Inferior parietal cortex (tissue), 1 donor: Measurements from ENCODE around the gene LRRC74B.
"Not testable (repeated sequence)": the region's sequence is repeated elsewhere in the genome, so short reads cannot be mapped to it uniquely, and the experiment has no call there.

ENCODE experiments used
- DNase-seq: peaks from one replicate; pipeline ENCODE4 v3.0.0-alpha.2; 2016; ENCODE audit errors: extremely low spot score

Gene LRRC74B

DNA sequence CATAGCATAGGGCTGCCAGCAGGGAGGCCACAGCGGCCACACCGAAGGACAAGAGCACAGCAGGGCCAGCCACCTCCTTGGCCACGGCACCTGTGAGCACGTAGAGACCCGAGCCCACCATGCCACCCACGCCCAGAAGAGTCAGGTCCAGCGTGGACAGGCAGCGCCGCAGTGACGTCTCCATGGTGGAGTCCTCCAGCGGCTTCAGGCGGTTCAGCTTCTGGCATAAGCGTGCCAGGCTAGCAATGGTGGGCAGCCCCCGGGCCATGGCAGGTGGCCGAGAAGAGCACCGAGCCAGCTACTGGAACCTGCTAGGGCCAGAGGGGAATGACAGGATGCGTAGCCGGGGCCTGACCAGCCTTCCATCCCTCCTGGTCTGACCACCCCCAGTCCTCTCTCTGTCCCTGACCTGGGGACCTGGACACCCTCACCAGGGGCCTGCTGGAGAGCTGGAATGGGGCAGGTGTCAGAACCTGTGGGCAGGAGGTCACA, 14.2 kb upstream of the LRRC74B start:
- no peak for DNase-seq

DNA sequence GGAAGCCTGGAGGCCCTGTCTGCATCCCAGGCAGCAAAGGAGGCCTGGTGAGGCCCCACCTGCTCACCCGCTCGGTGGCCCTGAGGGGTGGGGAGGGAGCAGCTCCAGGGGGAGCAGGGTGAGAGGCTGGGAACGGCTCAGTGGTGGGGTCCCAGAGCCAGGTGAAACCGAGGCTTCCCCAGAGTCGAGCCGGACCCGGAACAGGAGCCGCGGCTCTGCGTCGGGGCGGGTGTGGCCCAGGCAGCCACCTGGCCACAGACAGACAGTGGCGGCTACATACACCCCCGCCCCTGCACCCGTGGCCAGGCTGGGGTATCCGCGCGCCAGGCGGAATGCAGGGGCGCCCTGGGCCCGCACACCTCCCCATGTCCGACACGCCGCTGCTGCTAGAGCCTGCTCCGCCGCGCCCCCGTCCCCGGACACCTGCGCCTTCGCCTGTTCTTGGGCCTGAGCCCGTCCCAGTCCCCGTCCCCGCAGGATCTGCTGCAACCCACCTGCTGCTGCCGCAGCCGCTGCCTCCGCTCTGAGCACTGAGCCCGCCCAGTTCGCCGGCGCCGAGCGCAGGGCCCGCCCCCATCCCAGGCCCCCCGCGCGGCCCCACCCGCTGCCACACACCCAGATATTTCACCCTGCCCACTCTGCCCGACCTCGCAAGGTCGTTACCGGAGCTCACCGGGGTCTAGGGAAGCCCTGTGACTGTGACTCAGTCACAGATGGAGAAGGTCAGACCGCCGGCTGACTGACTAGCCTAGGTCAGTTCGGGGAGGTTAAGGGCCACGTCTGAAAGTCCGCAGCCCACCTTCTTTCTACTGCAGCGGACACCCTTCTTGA, 13.5 kb upstream of the LRRC74B start, which contains the start of gene SLC7A4:
Gene SLC7A4 (minus strand): TSS at position 525 of the 831 bp plus-strand sequence. CDS start 749 bp downstream, outside the sequence.
- no peak for DNase-seq

GRCh38 chr22:21032868-21033688, 12.7 kb upstream of the LRRC74B start:
- no peak for DNase-seq

GRCh38 chr22:21033895-21034294, 11.9 kb upstream of the LRRC74B start:
- no peak for DNase-seq

DNA sequence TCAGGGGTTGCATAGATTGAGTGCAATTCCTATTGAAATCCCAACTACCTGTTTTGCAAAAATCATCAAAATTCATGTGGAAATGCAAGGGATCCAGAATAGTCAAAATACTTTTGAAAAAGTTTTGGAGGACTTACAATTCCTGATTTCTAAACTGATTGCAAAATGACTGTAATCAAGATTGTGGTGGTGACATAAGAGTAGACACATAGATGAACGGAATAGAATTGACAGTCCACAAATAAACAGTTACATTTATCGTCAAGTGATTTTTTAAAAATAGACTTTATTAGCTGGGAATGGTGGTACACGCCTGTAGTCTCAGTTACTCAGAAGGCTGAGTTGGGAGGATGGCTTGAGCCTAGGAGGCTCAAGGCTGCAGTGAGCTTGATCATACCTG, 10.8 kb upstream of the LRRC74B start:
- DNase-seq = no peak

DNA sequence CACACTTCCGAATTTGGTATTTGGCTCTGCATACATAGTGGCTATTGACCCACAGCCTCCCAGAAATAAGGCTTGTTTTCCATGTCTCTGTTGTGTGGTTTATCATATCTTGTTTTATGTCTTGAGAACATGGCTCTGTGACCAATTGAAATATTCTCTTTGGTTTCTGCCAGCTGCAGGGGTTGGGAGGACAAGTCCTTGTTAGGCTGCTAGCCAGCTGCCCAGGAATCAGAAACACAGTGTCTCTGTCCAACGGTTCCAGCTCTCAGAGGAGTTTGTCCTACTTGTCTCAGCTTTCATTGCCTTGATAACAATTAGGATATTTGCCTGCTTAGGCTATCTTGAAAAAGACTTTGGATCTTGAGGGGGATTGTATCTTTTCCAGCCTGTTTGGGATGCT, 7.3 kb upstream of the LRRC74B start:
- no peak for DNase-seq

DNA sequence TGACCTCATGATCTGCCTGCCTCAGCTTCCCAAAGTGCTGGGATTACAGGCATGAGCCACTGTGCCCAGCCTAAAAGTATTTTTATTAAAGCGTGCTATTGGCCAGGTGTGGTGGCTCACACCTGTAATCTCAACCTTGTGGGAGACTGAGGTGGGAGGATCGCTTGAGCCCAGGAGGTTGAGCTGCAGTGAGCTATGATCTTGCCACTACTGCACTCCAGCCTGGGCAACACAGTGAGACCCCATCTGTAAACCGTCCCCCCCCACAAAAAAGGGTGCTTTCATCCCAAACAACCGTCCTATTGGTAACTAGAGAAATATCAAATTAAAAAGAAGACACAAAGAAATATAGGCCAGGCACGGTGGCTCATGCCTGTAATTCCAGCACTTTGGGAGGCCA, 6.6 kb upstream of the LRRC74B start:
- DNase-seq = not testable (repeated sequence)

DNA sequence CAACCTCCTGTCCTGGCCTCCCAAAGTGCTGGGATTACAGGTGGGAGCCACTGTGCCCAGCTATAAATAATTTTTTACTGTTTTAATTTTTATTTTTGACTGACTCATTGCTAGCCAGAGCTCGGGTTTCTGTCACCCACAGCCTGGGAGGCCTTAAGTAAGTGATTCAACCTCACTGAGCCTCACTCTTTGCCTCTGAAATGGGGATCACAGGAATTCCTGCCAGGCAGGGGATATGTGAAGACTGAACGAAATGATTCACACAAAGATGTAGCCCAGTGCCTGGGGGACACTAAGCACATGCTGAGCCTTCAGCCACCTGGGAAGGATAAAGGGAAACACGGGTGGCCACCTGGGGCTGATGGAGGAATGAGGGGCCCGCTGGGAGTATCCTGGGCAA, 3.8 kb upstream of the LRRC74B start:
- DNase-seq = no peak

GRCh38 chr22:21042978-21043859, 2.5 kb upstream of the LRRC74B start:
- no peak for DNase-seq

DNA sequence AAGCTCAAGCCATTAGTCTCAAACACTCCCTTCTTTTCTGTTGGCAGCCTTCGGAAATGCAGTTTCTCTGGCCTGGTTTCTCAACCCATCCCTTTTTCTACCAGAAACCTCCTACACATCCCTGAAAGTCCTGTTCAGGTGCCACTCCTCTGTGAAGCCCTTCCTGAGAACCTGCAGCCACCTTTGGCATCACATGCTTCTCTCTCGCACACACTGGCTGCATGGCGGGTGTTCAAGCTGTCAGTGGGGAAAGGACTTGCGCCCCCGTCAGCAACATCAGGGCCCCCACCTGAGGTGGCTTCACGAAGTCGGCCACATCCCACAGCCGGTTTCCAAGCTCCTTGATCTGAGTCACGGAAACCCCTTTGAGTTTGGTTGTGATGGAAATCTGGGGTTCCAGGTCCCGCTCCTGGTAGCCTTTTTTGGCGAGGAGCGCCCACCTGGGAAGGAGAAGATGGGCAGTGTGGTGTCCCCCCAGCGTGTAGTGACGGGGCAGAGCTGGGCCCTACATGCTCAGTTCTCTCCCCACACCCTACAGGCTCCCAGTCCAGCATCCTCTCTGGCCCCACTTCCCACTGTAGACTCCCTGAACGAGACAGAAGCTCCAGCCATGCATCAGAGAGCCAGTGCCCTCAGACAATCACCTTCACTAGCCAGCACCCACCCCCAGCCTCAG, 1.7 kb upstream of the LRRC74B start:
- DNase-seq = no peak

GRCh38 chr22:21044931-21045584, 688 bp upstream of the LRRC74B start:
- DNase-seq = no peak

DNA sequence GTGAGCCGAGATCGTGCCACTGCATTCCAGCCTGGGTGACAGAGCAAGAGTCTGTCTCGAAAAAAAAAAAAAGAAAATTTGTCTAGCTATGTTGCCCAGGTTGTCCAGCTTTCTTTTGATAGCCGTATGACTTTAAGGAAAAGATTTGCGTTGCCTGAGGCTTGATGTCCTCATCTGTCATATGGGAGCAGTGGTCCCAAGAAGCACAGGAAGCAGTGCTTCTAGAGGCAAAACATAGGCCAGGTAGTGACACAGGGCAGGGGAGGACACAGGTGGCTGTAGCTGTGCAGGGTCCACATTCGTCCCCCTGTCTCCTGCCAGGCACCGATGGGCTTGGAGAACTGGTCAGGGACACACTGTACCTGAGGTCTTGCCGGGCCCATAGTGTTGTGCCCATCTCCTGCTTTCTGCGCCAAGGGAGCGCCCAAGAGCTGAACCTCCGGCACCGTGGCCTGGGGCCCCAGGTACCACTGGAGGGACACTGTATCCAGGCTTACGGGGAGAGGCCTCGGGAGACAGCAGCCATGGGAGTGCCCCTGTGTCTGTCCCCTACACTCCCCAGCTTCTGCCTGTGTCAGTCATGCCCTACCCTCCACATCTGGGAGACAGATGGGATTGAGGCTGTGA, 1.4 kb downstream of the LRRC74B start:
- DNase-seq = no peak

- DNase-seq = no peak
Observed at GRCh38 chr22:21047730-21048129, 2.0 kb downstream of the LRRC74B start.

GRCh38 chr22:21048448-21048847, 2.7 kb downstream of the LRRC74B start:
- DNase-seq = not testable (repeated sequence)

GRCh38 chr22:21048965-21049364, 3.2 kb downstream of the LRRC74B start:
- DNase-seq = not testable (repeated sequence)

DNA sequence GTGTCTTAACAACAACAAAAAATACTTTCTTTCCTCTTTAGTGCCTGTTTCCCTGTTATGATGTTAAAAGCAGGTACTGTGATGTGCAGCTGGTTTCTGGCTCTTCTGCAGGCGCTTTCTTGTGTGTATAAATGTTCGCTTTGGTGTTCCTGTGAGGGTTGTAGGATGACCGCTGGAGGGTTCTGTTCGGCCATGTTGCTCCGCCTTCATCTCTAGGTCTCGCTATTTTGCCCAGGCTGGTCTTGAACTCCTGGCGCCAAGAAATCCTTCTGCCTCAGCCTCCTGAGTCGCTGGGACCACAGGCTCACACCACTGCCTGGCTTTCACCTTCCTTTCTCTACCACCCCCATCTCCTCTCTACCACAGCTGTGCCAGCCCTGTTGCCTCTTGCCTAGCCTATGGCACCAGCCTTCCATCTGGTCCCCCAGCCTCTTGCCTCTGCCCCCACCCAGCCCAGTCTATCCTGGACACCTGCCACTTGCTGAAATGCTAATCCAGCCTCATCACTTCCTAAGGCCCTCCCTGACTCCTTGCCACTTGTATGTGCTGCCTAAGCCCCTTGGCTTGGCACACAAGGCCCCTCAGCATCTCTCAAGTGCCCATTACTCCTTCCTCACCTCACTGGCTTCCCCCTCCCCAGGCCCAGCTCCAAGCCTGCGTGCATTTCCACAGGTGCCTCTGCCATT, 5.5 kb downstream of the LRRC74B start:
- no peak for DNase-seq

GRCh38 chr22:21051831-21052400, 6.2 kb downstream of the LRRC74B start:
- no peak for DNase-seq

DNA sequence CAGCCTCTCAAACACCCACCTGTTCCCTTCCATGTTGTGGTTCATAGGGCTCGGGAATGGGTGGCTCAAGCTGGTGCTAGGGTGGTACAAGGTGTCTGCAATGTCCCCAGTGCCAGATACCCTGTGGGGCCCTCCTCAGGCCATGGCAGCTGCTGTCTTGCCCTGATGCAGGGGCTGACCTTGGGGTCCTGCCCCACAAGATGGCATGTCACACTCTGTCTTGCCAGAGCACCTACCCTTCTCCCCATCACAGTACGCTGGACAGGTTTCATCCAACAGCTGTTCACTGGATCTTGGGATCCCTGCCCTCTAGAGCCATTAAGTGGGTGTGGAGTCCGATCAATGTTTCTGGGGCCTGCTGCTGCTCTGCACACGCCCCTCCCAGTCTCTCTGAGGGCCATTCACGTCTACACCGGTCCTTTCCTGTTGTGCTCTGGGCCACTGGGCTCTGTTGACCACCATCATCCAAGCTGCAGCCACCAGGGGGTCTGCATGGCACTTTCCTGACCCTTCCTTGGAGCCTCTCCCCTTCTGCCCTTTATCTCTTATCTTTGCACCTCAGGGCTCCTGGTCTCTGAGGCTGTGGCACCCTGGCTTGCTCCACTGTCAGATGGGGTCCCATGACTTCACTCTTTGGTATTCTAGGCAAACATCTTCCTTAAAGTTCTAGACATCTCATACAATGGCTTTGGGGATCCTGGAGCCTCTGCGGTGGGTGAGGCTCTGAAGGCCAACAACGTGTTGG, 7.1 kb downstream of the LRRC74B start:
- no peak for DNase-seq
